Bronchial epithelial cell (primary cell): Measurements from ENCODE around the gene IREB2. TPM values are rescaled to one million over a fixed set of nuclear protein-coding genes. Genes with fewer than 3 reads are reported as not detected.

ENCODE experiments used
- DNase-seq: peaks from one replicate; pipeline ENCODE4 v3.0.0-alpha.2; 2010; ENCODE audit warnings: low read depth
- FAIRE-seq: peaks from 2 replicates; lab custom pipeline; 2011; peaks lifted over from hg19 to GRCh38; lab: Jason Lieb, UNC
- H3K27me3 ChIP-seq: 2 replicates; pipeline ENCODE4 v1.5.1; 2011; ENCODE audit warnings: low read length; ENCODE audit not compliant: control insufficient read depth, insufficient read depth
- H3K36me3 ChIP-seq: 2 replicates; pipeline ENCODE4 v1.5.1; 2011; ENCODE audit warnings: low read length; ENCODE audit not compliant: control insufficient read depth, insufficient read depth
- H3K4me3 ChIP-seq: 2 replicates; pipeline ENCODE4 v1.5.1; 2011; ENCODE audit warnings: mild to moderate bottlenecking, low read depth, low read length, control low read depth
- total RNA-seq: library from RNA; depleted of rRNA; stranded (reverse); fragments of >200 nt; gene quantifications from 2 replicates; pipeline ENCODE4 v1.2.1, GENCODE V29; 2014
- TF ChIP-seq, protein P1 (sequence below): IDR thresholded peaks from 2 replicates; pipeline ENCODE4 v1.5.1; 2011; ENCODE audit warnings: mild to moderate bottlenecking, moderate library complexity, low read length, control low read depth, inconsistent platforms; ENCODE audit not compliant: insufficient read depth, severe bottlenecking

The IREB2 gene
- total RNA-seq, 1 donor from 2014 or later: 12.6 TPM

DNA sequence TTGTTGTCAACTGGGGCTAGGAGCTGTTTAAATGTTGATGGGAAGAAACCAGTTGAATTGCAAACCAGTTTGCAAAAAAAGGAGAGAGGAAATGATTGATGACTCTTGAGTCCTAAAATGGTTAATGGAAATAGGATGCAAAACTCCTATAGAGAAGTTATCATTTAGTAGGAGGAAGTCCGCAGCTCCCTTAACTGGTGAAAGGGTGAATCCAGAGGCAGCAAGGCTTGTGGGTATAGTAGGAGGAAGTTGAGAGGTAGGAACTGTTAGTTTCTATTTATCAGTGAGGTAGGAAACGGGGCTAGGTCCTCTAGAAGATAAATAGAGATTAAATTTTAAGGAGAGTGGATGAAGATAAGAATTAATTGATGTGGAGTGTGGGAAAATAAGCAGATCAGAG lies 15.4 kb downstream of the IREB2 start:
- FAIRE-seq (no peak), DNase-seq (no peak)
- TF ChIP-seq, protein P1, sequence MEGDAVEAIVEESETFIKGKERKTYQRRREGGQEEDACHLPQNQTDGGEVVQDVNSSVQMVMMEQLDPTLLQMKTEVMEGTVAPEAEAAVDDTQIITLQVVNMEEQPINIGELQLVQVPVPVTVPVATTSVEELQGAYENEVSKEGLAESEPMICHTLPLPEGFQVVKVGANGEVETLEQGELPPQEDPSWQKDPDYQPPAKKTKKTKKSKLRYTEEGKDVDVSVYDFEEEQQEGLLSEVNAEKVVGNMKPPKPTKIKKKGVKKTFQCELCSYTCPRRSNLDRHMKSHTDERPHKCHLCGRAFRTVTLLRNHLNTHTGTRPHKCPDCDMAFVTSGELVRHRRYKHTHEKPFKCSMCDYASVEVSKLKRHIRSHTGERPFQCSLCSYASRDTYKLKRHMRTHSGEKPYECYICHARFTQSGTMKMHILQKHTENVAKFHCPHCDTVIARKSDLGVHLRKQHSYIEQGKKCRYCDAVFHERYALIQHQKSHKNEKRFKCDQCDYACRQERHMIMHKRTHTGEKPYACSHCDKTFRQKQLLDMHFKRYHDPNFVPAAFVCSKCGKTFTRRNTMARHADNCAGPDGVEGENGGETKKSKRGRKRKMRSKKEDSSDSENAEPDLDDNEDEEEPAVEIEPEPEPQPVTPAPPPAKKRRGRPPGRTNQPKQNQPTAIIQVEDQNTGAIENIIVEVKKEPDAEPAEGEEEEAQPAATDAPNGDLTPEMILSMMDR: no peak
- peaks cover 1% of the 10 kb centered on the region for H3K36me3 ChIP-seq
- H3K4me3 ChIP-seq: no peak overlapping the region
- no peaks in the 10 kb centered on the region for H3K27me3 ChIP-seq

DNA sequence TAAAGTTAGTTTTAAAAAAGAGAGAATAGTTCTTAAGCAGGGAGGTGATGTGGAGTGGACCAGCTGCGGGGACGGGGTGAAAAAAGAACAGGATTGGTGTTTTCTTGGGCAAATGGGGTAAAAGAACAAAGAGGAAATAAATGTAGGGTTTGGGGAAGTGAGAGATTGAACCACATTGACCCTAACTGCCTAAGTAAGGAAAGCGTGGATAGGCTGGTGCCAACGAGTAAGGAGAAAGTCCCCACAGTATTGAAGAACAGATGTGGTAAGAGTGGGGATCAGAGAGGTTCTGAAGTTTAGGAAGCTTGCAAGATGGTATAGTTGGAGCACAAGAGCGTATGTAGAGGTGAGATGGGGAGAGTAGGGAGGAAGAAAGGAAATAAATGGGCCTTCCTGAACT lies 17.0 kb downstream of the IREB2 start:
- H3K36me3 ChIP-seq: peaks cover 1% of the 10 kb centered on the region
- DNase-seq: no peak
- no peaks in the 10 kb centered on the region for H3K27me3 ChIP-seq
- FAIRE-seq: no peak
- H3K4me3 ChIP-seq: no peak overlapping the region
- TF ChIP-seq, protein P1: no peak

DNA sequence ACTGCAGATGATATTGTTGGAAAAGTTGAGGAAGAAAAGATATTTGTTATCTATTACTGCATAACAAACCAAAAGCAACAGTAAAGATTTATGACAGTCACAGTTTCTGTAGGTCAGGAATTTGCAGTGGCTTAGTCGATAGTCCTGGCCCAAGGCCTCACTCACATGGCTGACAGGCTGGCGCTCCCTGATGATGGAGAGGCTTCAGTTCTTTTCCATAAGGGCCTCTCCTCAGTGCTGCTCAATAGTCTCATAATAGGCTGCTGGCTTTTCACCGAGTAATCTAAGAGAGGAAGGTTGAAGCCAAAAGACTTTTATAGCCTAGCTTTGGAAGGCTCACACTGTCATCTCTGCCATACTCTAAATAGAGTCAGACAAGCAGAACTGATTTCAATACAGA lies 17.7 kb downstream of the IREB2 start:
- no peak overlapping the region for H3K4me3 ChIP-seq
- no peaks in the 10 kb centered on the region for H3K27me3 ChIP-seq
- TF ChIP-seq, protein P1: no peak
- no peaks in the 10 kb centered on the region for H3K36me3 ChIP-seq
- DNase-seq (no peak), FAIRE-seq (no peak)

DNA sequence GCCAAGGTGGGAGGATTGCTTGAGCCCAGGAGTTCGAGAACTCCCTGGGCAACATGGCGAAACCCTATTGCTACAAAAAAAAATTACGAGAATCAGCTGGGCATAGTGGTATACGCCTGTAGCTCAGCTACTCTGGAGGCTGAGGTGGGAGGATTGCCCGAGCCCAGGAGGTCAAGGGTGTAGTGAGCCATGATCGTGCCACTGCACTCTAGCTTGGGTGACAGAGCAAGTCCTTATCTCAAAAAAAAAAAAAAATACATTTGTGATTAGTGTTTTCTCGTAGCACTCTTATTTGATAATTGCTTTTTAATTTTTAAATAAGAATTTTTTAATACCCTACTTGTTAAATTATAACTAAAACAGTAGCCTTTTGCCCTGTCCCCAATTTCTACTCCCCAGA lies 18.4 kb downstream of the IREB2 start:
- TF ChIP-seq, protein P1: no peak
- Histone ChIP-seq H3K36me3 (no peaks in the 10 kb centered on the region), H3K4me3 (no peak overlapping the region), H3K27me3 (no peaks in the 10 kb centered on the region)
- FAIRE-seq (no peak), DNase-seq (no peak)

DNA sequence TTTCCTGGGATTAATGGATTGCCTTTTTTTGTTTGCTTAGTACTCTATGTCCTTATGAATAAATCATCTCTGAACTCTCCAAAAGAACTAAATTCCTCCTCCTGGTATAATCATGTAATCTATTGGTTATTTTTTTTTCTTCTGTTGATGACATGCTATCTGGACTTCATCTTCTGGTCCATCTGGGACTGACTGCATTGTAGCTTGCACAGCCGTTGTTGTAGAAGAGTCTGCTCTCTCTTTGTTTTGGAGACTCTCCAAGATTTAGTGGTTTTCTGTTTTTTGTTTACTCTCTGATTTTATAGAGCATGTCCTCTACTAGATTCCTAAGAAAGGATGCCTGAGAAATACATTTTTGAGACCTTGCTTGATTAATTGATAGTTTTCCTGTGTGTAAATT lies 19.1 kb downstream of the IREB2 start:
- FAIRE-seq (no peak), DNase-seq (peak; percentile 8)
- TF ChIP-seq, protein P1: no peak

DNA sequence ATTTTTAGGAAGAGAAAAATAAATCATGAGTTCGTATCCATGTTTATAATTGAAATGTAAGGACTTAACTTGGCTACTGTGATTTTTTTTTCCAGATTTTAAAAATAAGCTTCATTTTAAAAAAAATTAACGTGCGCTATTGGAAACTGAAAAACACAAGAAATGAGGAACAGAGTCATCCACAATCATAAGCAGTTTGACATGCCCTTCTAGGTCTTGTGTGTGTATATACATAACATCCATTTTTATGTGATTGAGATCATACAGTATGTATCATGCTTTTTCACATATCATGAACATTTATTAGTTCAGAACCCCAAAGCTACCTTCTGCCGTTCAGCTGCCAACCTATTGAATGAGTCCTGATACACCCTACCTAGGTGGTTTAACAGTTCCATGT lies 22.7 kb downstream of the IREB2 start:
- no peak overlapping the region for H3K4me3 ChIP-seq
- no peaks in the 10 kb centered on the region for H3K27me3 ChIP-seq
- FAIRE-seq (no peak), DNase-seq (no peak)
- peaks cover 3% of the 10 kb centered on the region for H3K36me3 ChIP-seq
- TF ChIP-seq, protein P1: no peak

More for the DNA sequence above, 19.1 kb downstream of the IREB2 start:
- Histone ChIP-seq H3K27me3 (no peaks in the 10 kb centered on the region), H3K4me3 (no peak overlapping the region), H3K36me3 (no peaks in the 10 kb centered on the region)
